Activated naive CD8-positive, alpha-beta T cell treated with anti-CD3 and anti-CD28 coated beads, Interleukin-2, amount 50 U/mL, for 16 hours (primary cell): ENCODE data around the gene ASTL.
A peak's percentile ranks its signal among the peaks of the same experiment; 100 is the strongest.
"Not testable (repeated sequence)": the region's sequence is repeated elsewhere in the genome, so short reads cannot be mapped to it uniquely, and the experiment has no call there.

ENCODE experiments used
- DNase-seq: peaks from one replicate; pipeline ENCODE4 v3.0.0-alpha.2; 2020; ENCODE audit warnings: low read depth, low spot score

ASTL gene

DNA sequence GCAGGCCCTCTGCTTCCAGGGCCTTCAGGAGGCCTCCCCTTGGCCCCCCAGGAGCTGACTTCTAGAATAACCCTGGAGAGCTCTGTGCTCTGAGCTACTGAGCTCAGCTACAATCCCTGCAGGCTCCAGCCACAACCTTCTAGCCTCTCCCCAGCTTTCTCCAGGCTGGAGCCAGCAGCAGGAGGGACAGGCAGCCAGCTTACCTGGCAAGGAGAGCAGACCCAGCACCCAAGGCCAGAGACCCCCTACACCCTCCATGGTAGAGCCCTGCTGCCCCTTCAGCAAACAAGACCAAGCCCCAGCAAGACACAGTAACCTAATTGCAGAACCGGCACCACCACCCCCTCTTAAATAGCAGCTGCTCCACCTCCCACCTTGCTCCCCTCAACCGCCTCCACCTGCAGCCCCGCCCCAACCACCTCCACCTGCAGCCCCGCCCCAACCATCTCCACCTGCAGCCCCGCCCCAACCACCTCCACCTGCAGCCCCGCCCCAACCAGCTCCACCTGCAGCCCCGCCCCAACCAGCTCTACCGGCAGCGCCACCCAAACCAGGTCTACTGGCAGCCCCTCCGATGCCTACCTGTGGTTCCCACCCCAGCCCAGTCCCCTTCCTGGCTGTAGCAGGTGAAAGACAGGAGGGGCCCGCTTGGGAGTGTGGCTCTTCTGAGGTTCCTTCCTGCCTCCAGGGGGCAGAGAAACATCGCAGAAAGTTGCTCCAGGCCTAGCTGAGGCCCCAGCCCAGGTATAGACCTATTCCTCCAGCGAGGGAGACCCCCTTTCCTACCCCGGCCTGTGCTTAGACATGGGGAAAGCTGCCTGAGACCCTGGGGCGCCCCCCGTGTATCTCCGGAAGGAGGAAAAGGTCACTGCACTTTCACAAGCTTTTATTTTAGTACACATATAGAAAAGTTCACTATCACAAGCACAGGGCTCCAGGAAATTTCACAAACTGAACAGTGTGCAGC is at the start of gene ASTL:
TSS of gene ASTL (minus strand) at position 324 of the 967 bp plus-strand sequence. CDS start at position 258, 66 bp downstream.
- peak; percentile 37 for DNase-seq

- DNase-seq: no peak
These were observed 48.3 kb upstream of the ASTL start for GRCh38 chr2:96186562-96186961.

- DNase-seq: no peak
These were observed 47.2 kb upstream of the ASTL start for GRCh38 chr2:96185516-96185915.

DNA sequence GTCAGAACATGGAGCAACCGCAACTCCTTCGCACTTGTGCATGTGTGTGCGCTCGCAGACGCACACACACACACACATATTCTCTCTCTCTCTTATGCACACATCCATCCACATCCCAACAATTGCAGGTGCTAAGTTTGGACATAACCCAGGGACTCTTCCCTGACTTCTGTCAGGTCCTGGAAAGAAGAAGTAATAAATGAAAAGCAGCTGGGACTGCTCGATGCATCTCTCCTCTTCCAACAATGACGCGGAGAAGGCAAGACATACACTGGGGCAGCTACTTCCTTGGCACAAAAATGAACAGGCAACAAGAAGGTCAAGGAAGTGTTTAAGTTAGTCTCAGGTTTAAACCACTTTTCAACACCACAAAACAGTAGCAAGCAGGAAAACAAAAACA is 46.7 kb upstream of the ASTL start:
- no peak for DNase-seq

- DNase-seq: no peak
These were observed 45.9 kb upstream of the ASTL start for GRCh38 chr2:96184188-96184587.

GRCh38 chr2:96181529-96181928 is 43.2 kb upstream of the ASTL start:
- DNase-seq: no peak

GRCh38 chr2:96180521-96180920 is 42.2 kb upstream of the ASTL start:
- no peak for DNase-seq

DNA sequence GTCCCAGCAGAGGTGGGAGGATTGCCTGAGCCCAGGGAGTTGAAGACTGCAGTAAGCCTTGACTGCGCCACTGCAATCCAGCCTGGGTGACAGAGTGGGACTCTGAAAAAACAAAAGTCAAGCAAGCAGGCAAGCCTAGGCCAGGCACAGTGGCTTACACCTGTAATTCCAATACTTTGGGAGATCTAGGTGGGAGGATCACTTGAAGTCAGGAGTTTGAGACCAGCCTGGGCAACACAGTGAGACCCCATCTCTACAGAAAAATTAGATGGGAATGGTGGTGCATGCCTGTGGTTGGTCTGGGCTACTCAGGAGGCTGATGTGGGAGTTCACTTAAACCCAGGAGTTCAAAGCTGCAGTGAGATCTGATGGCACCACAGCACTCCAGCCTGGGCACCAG is 41.7 kb upstream of the ASTL start:
- DNase-seq: no peak

- DNase-seq: no peak
These were observed 38.4 kb upstream of the ASTL start for GRCh38 chr2:96176661-96177060.

DNA sequence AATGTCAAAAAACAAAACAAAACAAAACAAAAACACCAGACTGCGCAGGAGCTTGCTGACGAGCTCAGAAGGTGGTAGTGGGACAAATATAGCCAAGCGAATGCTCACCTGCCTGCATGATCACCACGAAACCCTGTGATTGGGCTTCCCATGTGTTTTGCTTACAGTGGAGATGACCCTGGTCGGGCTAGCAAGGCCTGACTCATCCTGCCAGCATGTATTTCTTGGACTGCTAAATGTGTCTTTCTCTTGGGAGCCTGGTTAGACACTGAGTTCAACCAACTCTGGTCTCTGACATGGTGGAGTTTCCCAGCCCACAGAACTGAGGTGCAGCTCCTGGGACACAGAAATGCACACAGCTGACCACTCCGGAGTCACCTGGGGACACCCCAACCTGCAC is 37.6 kb upstream of the ASTL start:
- no peak for DNase-seq

- peak; percentile 71 for DNase-seq
These were observed 36.2 kb upstream of the ASTL start for GRCh38 chr2:96174251-96175144.

GRCh38 chr2:96171831-96172230 is 33.5 kb upstream of the ASTL start:
- no peak for DNase-seq

- no peak for DNase-seq
These were observed 32.3 kb upstream of the ASTL start for GRCh38 chr2:96170626-96171025.

DNA sequence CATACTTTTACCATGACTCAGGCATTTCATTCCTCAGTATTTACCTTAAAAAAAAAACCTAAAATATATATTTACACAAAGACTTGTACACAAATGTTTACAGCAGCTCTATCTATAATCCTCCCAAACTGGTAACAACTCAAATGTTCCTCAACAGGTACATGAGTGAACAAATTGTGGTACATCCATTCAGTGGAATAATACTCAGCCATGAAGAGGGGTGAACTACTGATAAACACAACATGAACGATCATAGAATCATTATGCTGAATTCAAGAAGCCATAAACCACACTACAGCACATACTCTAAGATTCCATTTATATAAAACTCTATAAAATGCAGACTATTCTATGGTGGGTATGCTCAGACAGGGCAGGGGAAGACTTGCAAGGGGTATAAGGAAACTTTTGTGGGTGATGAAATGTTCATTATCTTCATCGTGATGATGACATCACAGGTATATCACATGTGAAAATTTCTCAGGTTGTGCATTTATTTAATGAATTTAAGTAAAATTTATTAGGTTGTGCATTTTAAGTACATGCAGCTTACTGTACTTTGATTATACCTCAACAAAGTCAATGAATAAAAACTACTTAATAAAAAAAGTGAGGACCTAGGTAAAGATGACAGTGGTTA is 31.7 kb upstream of the ASTL start:
- no peak for DNase-seq

DNA sequence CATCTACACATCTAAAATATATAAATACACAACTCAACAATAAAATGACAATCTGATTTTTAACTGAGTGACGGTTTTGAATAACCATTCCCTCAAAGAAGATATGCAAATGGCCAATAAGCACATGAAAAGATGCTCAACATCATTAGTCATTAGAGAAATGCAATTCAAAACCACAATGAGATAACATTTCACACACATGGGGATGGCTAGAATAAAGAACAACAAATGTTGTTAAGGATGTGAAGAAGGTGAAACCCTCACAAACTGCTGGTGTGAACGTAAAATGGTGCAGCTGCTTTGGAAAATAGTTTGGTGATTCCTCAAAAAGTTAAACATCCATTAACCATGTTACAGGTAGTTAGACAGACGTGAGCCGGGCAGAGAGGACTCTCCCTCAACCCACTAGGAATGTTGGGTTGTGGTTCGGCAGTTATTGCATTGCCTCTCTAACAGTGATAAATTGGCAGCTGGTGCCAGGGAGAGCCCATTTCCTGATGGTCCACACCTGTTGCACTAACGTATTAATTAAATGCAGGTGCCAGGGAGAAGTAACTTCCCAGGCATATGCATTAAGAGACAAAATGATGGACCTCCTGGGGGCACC is 29.2 kb upstream of the ASTL start:
- no peak for DNase-seq

DNA sequence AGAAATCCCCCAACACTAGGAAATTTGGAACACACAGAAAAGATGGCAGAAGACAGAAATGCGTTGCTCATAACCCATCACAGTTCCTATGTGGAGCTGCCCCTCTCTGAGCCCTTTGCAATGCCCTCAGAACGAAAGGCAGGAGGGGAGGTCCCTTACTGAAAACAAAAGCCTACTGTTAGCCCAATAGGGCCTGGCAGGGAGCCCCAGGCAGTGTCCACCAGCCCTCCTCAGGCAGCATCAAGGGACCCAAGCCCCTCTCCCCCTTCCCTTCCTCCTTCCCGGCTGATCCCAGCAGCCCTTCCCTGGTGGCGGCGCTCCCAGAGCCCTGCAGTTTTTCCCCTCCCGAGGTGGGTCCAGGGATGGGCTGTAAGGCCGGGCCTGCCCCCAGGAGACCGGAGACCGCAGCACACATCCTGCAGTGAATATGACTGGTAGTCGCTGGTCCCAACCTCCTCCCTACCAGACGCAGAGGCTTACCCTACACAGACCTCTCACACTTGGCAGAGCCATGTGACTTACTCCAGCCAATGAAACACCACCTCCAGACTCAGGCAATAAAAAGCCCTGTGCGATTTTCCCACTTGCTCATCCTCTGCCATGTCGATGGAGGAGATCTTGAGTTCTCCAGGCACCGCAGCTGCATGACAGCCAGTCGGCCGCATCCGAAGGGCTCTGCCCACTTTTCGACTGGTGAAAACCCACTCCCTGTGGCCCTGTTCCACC is 26.3 kb upstream of the ASTL start:
- no peak for DNase-seq

- peak; percentile 77 for DNase-seq
These were observed 25.6 kb upstream of the ASTL start for GRCh38 chr2:96163768-96164429.

GRCh38 chr2:96163415-96163767 is 25.1 kb upstream of the ASTL start:
- DNase-seq: no peak

- no peak for DNase-seq
These were observed 23.6 kb upstream of the ASTL start for GRCh38 chr2:96161898-96162297.

- DNase-seq: not testable (repeated sequence)
These were observed 22.1 kb upstream of the ASTL start for GRCh38 chr2:96160366-96160765.
